T-helper 1 cell treated with Interleukin-12 subunit alpha and Interleukin-12 subunit beta and Interleukin-4 antibody, amounts not matched to agents 30 μg/mL and 1 μg/mL, for 36 hours (primary cell): ENCODE results near the gene PPM1H.
"Not testable (repeated sequence)": the region's sequence is repeated elsewhere in the genome, so short reads cannot be mapped to it uniquely, and the experiment has no call there.

ENCODE experiments used
- H3K27ac Mint-ChIP-seq: one replicate; pipeline ENCODE4 v1.8.0; 2021; ENCODE audit warnings: mild to moderate bottlenecking, mixed read lengths
- H3K27me3 Mint-ChIP-seq: one replicate; pipeline ENCODE4 v1.8.0; 2021; ENCODE audit warnings: low read depth, mixed read lengths
- H3K36me3 Mint-ChIP-seq: one replicate; pipeline ENCODE4 v1.8.0; 2021; ENCODE audit warnings: low read depth, mixed read lengths
- H3K4me1 Mint-ChIP-seq: one replicate; pipeline ENCODE4 v1.8.0; 2021; ENCODE audit warnings: low read depth, mixed read lengths
- H3K4me3 Mint-ChIP-seq: one replicate; pipeline ENCODE4 v1.8.0; 2021; ENCODE audit warnings: mild to moderate bottlenecking, moderate library complexity, mixed read lengths
- H3K9me3 Mint-ChIP-seq: one replicate; pipeline ENCODE4 v1.8.0; 2021; ENCODE audit warnings: mixed read lengths

PPM1H gene

DNA sequence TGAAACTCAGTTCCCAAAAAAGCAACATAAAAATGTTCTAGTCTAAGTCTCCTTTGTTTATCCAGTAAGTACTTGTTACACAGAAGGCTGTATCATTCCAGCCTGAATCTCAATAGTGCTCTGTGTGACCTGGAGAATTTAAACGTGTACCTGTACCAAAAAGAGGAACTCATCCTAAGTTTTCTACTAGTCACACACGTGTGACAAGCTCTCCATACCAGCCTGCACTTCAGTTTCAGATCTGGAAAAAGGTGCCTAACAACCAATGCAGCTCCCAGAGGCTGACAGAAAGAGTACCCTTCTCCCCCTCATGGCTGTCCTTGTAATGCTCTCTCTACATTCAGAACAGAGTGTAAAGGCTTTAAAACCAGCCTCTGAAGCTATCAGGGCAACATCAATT, 27.4 kb downstream of the PPM1H start:
- Mint-ChIP-seq H3K9me3 (no peaks in the 10 kb centered on the region), H3K4me3 (no peak overlapping the region), H3K27me3 (peaks cover 8% of the 10 kb centered on the region)

GRCh38 chr12:62907078-62907477, 27.9 kb downstream of the PPM1H start:
- Mint-ChIP-seq H3K27me3 (peaks cover 6% of the 10 kb centered on the region), H3K27ac (no peak overlapping the region), H3K4me1 (no peaks in the 10 kb centered on the region), H3K4me3 (no peak overlapping the region), H3K9me3 (no peaks in the 10 kb centered on the region), H3K36me3 (no peaks in the 10 kb centered on the region)

More for the DNA sequence above, 27.4 kb downstream of the PPM1H start:
- H3K4me1 Mint-ChIP-seq = no peaks in the 10 kb centered on the region
- H3K36me3 Mint-ChIP-seq = no peaks in the 10 kb centered on the region
- no peak overlapping the region for H3K27ac Mint-ChIP-seq

DNA sequence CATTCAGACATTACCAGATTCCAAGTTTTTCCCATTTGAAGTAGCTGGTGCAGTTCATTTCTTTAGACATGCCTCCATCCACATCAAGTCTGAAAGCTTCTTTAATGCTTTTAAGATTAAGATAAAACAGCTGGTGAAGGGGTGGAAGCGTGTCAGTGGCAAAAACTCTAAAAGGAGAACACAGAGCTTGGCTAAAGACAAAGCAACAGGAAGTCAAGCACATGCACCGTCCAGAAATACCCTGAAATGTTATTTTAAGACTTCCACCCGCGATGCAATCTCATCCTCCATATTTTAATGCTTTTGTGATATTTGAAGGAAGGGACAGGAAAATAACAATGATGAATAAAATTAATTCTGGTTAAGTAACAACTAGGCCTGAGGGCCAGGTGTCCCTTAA, 31.8 kb downstream of the PPM1H start:
- Mint-ChIP-seq H3K9me3 (no peaks in the 10 kb centered on the region), H3K27me3 (no peaks in the 10 kb centered on the region), H3K4me3 (no peak overlapping the region), H3K27ac (no peak overlapping the region), H3K36me3 (no peaks in the 10 kb centered on the region), H3K4me1 (no peaks in the 10 kb centered on the region)

GRCh38 chr12:62900686-62901272, 34.2 kb downstream of the PPM1H start:
- Mint-ChIP-seq H3K36me3 (no peaks in the 10 kb centered on the region), H3K27me3 (no peaks in the 10 kb centered on the region), H3K4me3 (no peak overlapping the region), H3K27ac (no peak overlapping the region), H3K9me3 (no peaks in the 10 kb centered on the region), H3K4me1 (no peaks in the 10 kb centered on the region)

DNA sequence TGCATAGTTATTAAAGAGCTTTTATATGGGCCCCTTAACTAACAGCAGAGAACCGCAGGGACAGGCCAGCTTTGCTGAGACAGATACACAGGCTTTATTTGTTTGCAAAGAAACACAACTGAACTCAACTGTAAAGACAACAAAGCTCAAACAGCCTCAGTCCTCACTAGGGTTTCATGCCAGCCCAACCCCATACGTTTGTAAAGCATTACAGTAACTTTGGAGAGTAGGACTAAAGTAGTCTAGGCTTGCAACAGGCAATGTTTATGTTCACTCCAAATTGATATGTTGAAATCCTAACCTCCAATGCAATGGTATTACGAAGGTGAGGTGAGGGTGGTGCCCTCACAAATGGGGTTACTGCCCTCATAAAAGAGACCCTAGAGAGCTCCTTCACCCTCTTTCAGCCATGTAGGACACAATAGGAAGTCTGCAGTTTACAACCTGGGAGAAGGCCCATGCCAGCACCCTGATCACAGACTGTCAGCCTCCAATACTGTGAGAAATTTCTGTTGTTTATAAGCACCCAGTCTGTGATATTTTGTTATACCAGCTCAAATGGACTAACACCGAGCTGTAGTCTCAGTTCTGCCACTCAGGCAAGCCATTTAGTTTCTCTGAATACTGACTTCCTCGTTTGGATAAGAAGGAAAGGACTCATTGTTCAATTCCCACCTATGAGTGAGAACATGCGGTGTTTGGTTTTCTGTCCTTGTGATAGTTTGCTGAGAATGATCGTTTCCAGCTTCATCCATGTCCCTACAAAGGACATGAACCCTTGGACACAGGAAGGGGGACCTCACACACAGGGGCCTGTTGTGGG, 35.2 kb downstream of the PPM1H start:
- Mint-ChIP-seq H3K27me3 (no peaks in the 10 kb centered on the region), H3K9me3 (no peaks in the 10 kb centered on the region), H3K27ac (no peak overlapping the region), H3K4me3 (no peak overlapping the region), H3K36me3 (no peaks in the 10 kb centered on the region), H3K4me1 (no peaks in the 10 kb centered on the region)

- no peaks in the 10 kb centered on the region for H3K9me3 Mint-ChIP-seq
- H3K36me3 Mint-ChIP-seq = no peaks in the 10 kb centered on the region
- no peak overlapping the region for H3K4me3 Mint-ChIP-seq
- no peaks in the 10 kb centered on the region for H3K27me3 Mint-ChIP-seq
- H3K27ac Mint-ChIP-seq = no peak overlapping the region
- no peaks in the 10 kb centered on the region for H3K4me1 Mint-ChIP-seq
These were observed 36.4 kb downstream of the PPM1H start for GRCh38 chr12:62898526-62898925.

DNA sequence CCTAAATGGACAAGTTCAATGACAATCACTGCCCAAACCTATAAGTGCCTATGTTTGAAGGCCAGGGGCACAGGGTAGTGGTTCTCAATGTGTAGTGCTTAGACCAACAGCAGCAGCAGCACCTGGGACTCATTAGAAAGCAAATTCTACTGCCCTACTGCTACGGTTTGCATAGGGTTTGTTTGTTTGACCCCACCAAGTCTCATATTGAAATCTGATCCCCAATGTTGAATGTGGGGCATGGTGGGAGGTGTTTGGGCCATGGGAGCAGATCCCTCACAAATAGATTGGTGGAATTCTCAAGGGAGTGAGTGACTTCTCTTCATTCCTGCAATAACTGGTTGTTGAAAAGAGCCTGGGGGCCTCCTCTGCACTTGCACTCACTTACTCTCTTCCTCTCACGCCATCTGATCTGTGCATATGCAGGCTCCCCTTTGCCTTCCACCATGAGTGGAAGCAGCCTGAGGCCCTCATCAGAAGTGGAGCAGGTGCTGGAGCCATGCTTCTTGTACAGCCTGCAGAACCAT, 39.5 kb downstream of the PPM1H start:
- Mint-ChIP-seq H3K9me3 (no peaks in the 10 kb centered on the region), H3K27me3 (no peaks in the 10 kb centered on the region), H3K36me3 (no peaks in the 10 kb centered on the region), H3K4me1 (no peaks in the 10 kb centered on the region), H3K4me3 (no peak overlapping the region), H3K27ac (no peak overlapping the region)

- Mint-ChIP-seq H3K36me3 (no peaks in the 10 kb centered on the region), H3K27ac (no peak overlapping the region), H3K27me3 (no peaks in the 10 kb centered on the region)
These were observed 41.7 kb downstream of the PPM1H start for GRCh38 chr12:62893276-62893675.

GRCh38 chr12:62891805-62892549, 43.0 kb downstream of the PPM1H start:
- no peak overlapping the region for H3K4me3 Mint-ChIP-seq
- no peaks in the 10 kb centered on the region for H3K27me3 Mint-ChIP-seq
- no peaks in the 10 kb centered on the region for H3K9me3 Mint-ChIP-seq
- H3K36me3 Mint-ChIP-seq = no peaks in the 10 kb centered on the region
- H3K4me1 Mint-ChIP-seq = no peaks in the 10 kb centered on the region
- H3K27ac Mint-ChIP-seq = no peak overlapping the region

More at GRCh38 chr12:62893276-62893675, 41.7 kb downstream of the PPM1H start:
- Mint-ChIP-seq H3K9me3 (no peaks in the 10 kb centered on the region), H3K4me3 (no peak overlapping the region), H3K4me1 (no peaks in the 10 kb centered on the region)

DNA sequence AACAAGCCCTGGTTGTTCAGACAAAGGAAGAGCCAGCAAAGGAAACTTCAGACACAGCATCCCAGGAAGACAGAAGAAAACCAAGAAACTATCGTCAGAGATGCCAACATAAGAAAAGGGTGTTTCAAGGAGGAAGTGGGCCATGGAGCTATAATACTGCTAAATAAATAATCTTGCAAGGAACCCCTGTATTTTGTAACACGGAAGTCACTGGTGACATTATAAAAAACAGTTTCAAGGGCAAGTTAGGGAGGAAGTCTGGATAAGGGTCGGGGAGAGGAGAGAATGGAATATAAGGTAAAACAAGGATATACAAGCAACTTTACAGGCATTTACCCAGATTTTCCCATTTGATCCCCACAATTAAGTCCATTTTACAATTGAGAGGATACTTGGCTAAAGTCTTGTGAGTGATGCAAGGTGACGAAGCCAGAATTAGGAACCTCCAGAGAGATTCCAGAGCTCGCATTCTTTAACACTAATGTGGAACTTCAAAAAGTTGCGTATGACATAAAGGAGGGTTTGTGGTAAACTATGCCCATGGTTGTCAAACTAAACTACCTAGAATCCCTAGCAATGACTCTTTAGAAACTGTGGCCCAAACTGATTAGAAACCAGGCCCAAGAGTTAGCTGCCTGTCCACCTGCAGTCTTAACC, 46.4 kb downstream of the PPM1H start:
- no peaks in the 10 kb centered on the region for H3K27me3 Mint-ChIP-seq

GRCh38 chr12:62886796-62887195, 48.2 kb downstream of the PPM1H start:
- Mint-ChIP-seq H3K27me3 (no peaks in the 10 kb centered on the region), H3K4me3 (no peak overlapping the region), H3K27ac (no peak overlapping the region), H3K4me1 (no peaks in the 10 kb centered on the region), H3K9me3 (no peaks in the 10 kb centered on the region), H3K36me3 (no peaks in the 10 kb centered on the region)

More for the DNA sequence above, 46.4 kb downstream of the PPM1H start:
- no peak overlapping the region for H3K4me3 Mint-ChIP-seq
- no peaks in the 10 kb centered on the region for H3K9me3 Mint-ChIP-seq
- no peak overlapping the region for H3K27ac Mint-ChIP-seq
- H3K4me1 Mint-ChIP-seq = no peaks in the 10 kb centered on the region
- H3K36me3 Mint-ChIP-seq = no peaks in the 10 kb centered on the region

- no peak overlapping the region for H3K4me3 Mint-ChIP-seq
- H3K4me1 Mint-ChIP-seq = no peaks in the 10 kb centered on the region
- no peaks in the 10 kb centered on the region for H3K27me3 Mint-ChIP-seq
- H3K36me3 Mint-ChIP-seq = no peaks in the 10 kb centered on the region
- no peak overlapping the region for H3K27ac Mint-ChIP-seq
- H3K9me3 Mint-ChIP-seq = no peaks in the 10 kb centered on the region
These were observed 49.7 kb downstream of the PPM1H start for GRCh38 chr12:62885242-62885641.

DNA sequence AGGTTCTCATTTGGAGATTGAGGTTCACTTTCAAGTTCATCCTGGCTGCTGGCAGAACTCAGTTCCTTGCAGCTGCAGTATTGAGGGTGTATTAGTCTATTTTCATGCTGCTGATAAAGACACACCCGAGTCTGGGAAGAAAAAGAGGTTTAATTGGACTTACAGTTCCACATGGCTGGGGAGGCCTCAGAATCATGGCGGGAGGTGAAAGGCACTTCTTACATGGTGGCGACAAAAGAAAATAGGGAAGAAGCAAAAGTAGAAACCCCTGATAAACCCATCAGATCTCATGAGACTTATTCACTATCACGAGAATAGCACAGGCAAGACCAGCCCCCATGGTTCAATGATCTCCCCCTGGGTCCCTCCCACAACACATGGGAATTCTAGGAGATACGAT, 50.1 kb downstream of the PPM1H start:
- H3K4me3 Mint-ChIP-seq, H3K27me3 Mint-ChIP-seq, H3K36me3 Mint-ChIP-seq, H3K4me1 Mint-ChIP-seq, H3K9me3 Mint-ChIP-seq, H3K27ac Mint-ChIP-seq: not testable (repeated sequence)

- Mint-ChIP-seq H3K36me3 (no peaks in the 10 kb centered on the region), H3K9me3 (no peaks in the 10 kb centered on the region), H3K27me3 (no peaks in the 10 kb centered on the region), H3K4me3 (no peak overlapping the region), H3K27ac (no peak overlapping the region), H3K4me1 (no peaks in the 10 kb centered on the region)
These were observed 52.3 kb downstream of the PPM1H start for GRCh38 chr12:62882696-62883095.
